Stomach (tissue), 9 donors: ENCODE data around the gene GAST. TPM values are rescaled to one million over a fixed set of nuclear protein-coding genes. Genes with fewer than 3 reads are reported as not detected.

Experiments used
- DNase-seq, 2 donors: peaks; one replicate each; pipeline versions ENCODE4 v3.0.0 to v3.0.0-alpha.2; 2013 to 2019
- H3K27ac ChIP-seq, 5 donors: fragments of 200-600 bp in 4 of 5; sonication (generic) in 4 of 5; one replicate each; pipeline ENCODE4 v1.5.1; 2013 to 2019; ENCODE audit warnings: mild to moderate bottlenecking in 1 of 5, moderate library complexity in 1 of 5
- H3K27me3 ChIP-seq, 3 donors: fragments of 200-600 bp; sonication (generic); one replicate each; pipeline ENCODE4 v1.5.1; 2017 to 2019; ENCODE audit warnings: mixed run types in 1 of 3
- H3K36me3 ChIP-seq, 4 donors: fragments of 200-600 bp; sonication (generic); 1 replicate in 3 of 4; 2 replicates in 1 of 4; pipeline ENCODE4 v1.5.1; 2016 to 2019
- H3K4me1 ChIP-seq, 4 donors: fragments of 200-600 bp; sonication (generic); one replicate each; pipeline ENCODE4 v1.5.1; 2016 to 2019
- H3K4me3 ChIP-seq, 4 donors: fragments of 200-600 bp; sonication (generic) in 3 of 4; one replicate each; pipeline ENCODE4 v1.5.1; 2016 to 2019; ENCODE audit warnings: mild to moderate bottlenecking in 1 of 4
- H3K9me3 ChIP-seq, 4 donors: fragments of 200-600 bp; sonication (generic); one replicate each; pipeline ENCODE4 v1.5.1; 2016 to 2019
- CTCF ChIP-seq, 7 experiments: fragments of 450-650 bp in 4 of 7; fragments of 200-600 bp in 3 of 7; sonication (generic) in 3 of 7; IDR thresholded peaks; one replicate each; pipeline ENCODE4 v1.5.1; 2016 to 2019; ENCODE audit warnings: antibody characterized with exemption in 7 of 7, control low read depth in 2 of 7, mild to moderate bottlenecking in 1 of 7
- EP300 ChIP-seq: sonication (generic); formaldehyde crosslinking; IDR thresholded peaks from one replicate; pipeline ENCODE4 v1.6.1; 2017; ENCODE audit warnings: antibody characterized with exemption
- POLR2A ChIP-seq, 4 donors: fragments of 450-650 bp; IDR thresholded peaks; one replicate each; pipeline ENCODE4 v1.6.1; 2016; ENCODE audit warnings: antibody characterized with exemption in 4 of 4, control low read depth in 2 of 4, mild to moderate bottlenecking in 1 of 4, moderate library complexity in 1 of 4
- POLR2AphosphoS5 ChIP-seq, 3 donors: sonication (generic); formaldehyde crosslinking; IDR thresholded peaks; one replicate each; pipeline ENCODE4 v1.6.1; 2016; ENCODE audit warnings: antibody characterized with exemption in 3 of 3
- WGBS, 5 donors: extraction: QIAGEN DNeasy Blood & Tissue Kit in 3 of 5; methylation state at CpG; one replicate each; pipeline versions ENCODE4 v1.1.5 to v1.1.7; 2013 to 2018; 5-methylcytosine and 5-hydroxymethylcytosine counted together
- intact Hi-C: fragments of 100-400 bp; cut with DNase I; formaldehyde crosslinking; loops from one replicate; pipeline ENCODE4 v1.15.1; 2023; ENCODE audit warnings: low total_unique reads
- polyA plus RNA-seq, 3 donors: library from polyadenylated mRNA; stranded (reverse); fragments of 200-250 nt; gene quantifications; one replicate each; pipeline ENCODE4 v1.2.3, GENCODE V29; 2013
- total RNA-seq, 5 donors: library from RNA; depleted of rRNA; stranded (reverse); fragments of >200 nt; gene quantifications; one replicate each; pipeline versions ENCODE4 v1.1.0 to v1.2.3, GENCODE V29; 2014 to 2016
- donor health status: healthy with polysubstance abuse.
- donor health status: Bipolar disorder and iron deficiency.
- donor health status: healthy.

Gene GAST
- total and polyA plus RNA-seq, 8 donors, result 1.3 to 32.7 TPM; not detected in 6

GRCh38 chr17:41734949-41735313 lies 22.8 kb downstream of the GAST start:
- DNase-seq, result peak in 1 of 2 donors; percentile 44
- Histone ChIP-seq H3K27me3 (peaks cover 17 to 80% (median 54%) of the 10 kb centered on the region in 3 donors), H3K4me1 (peaks cover 15 to 28% (median 22%) of the 10 kb centered on the region in 4 donors), H3K4me3 (peak overlapping the region; percentile 28 to 58 (median 42)), H3K27ac (no peak overlapping the region), H3K36me3 (no peaks in the 10 kb centered on the region), H3K9me3 (no peaks in the 10 kb centered on the region)
- intact Hi-C loops, result loop anchor here (5.0 kb wide), 1 partner anchor 67 kb away; no protein-coding TSS in a partner anchor
- TF ChIP-seq POLR2A (IDR thresholded peaks at IDR 0.05) (no peak), CTCF (IDR thresholded peaks at IDR 0.05) (no peak), EP300 (no peak), POLR2AphosphoS5 (IDR thresholded peaks at IDR 0.05) (no peak)
- WGBS, 5 donors, result 4 to 7% (median 5%) methylated on average over 17 to 23 of the region's 23 CpGs

GRCh38 chr17:41735744-41736143 lies 23.6 kb downstream of the GAST start:
- Histone ChIP-seq H3K4me1 (peaks cover 15 to 28% (median 22%) of the 10 kb centered on the region in 4 donors), H3K36me3 (no peaks in the 10 kb centered on the region), H3K9me3 (no peaks in the 10 kb centered on the region), H3K4me3 (no peak overlapping the region), H3K27ac (no peak overlapping the region), H3K27me3 (peaks cover 17 to 72% (median 54%) of the 10 kb centered on the region in 3 donors)
- TF ChIP-seq POLR2A (IDR thresholded peaks at IDR 0.05) (no peak), CTCF (IDR thresholded peaks at IDR 0.05) (no peak), POLR2AphosphoS5 (IDR thresholded peaks at IDR 0.05) (no peak), EP300 (no peak)
- WGBS, 5 donors, result 77 to 85% (median 84%) methylated on average over 4 of the region's 4 CpGs
- intact Hi-C loops, result loop anchor here (5.0 kb wide), 1 partner anchor 67 kb away; no protein-coding TSS in a partner anchor
- no peak for DNase-seq

DNA sequence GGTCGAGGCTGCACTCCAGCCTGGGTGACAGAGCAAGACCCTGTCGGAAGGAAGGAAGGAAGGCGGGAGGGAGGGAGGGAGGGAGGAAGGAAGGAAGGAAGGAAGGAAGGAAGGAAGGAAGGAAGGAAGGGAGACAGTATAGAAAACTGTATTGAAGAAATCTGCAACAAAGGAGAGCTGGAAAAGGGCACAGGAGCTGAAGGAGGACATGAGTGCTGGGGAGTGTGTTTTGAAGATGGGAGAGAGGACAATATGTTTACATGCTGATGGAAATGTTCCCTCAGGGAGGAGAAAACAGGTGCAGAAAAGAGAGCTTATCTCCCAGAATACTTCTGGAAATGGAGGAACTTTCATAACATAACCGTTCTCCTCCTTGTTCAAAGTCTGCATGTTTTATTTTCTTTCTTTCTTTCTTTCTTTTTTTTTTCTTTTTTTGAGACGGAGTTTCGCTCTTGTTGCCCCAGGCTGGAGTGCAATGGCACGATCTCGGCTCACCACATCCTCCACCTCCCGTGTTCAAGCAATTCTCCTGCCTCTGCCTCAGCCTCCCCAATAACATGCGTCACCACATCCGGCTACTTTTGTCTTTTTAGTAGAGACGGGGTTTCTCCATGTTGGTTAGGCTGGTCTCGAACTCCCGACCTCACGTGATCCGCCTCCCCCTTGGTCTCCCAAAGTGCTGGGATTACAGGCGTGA lies 25.0 kb downstream of the GAST start:
- TF ChIP-seq POLR2AphosphoS5 (IDR thresholded peaks at IDR 0.05) (no peak), CTCF (IDR thresholded peaks at IDR 0.05) (no peak), POLR2A (IDR thresholded peaks at IDR 0.05) (no peak), EP300 (no peak)
- intact Hi-C loops, result loop anchor here (5.0 kb wide), 1 partner anchor 65 kb away; no protein-coding TSS in a partner anchor
- H3K27me3 ChIP-seq, result peaks cover 17 to 58% (median 47%) of the 10 kb centered on the region in 3 donors

GRCh38 chr17:41737680-41738023 lies 25.5 kb downstream of the GAST start:
- Histone ChIP-seq H3K36me3 (no peaks in the 10 kb centered on the region), H3K4me3 (no peak overlapping the region), H3K27ac (no peak overlapping the region), H3K27me3 (peaks cover 17 to 53% (median 45%) of the 10 kb centered on the region in 3 donors), H3K9me3 (no peaks in the 10 kb centered on the region), H3K4me1 (peaks cover 15 to 28% (median 22%) of the 10 kb centered on the region in 4 donors)
- WGBS, 5 donors, result 34 to 47% (median 44%) methylated on average over 4 to 5 of the region's 5 CpGs
- DNase-seq, result no peak
- TF ChIP-seq POLR2AphosphoS5 (IDR thresholded peaks at IDR 0.05) (no peak), CTCF (IDR thresholded peaks at IDR 0.05) (no peak), EP300 (no peak), POLR2A (IDR thresholded peaks at IDR 0.05) (no peak)
- intact Hi-C loops, result loop anchor here (5.0 kb wide), 1 partner anchor 65 kb away; no protein-coding TSS in a partner anchor

More for the DNA sequence above, 25.0 kb downstream of the GAST start:
- H3K4me3 ChIP-seq, result no peak overlapping the region
- H3K36me3 ChIP-seq, result no peaks in the 10 kb centered on the region
- H3K4me1 ChIP-seq, result peaks cover 15 to 28% (median 22%) of the 10 kb centered on the region in 4 donors
- no peaks in the 10 kb centered on the region for H3K9me3 ChIP-seq
- WGBS, 5 donors, result 70 to 76% (median 75%) methylated on average over 17 of the region's 17 CpGs
- DNase-seq, result no peak
- no peak overlapping the region for H3K27ac ChIP-seq
